ENCODE data around the gene RIC8A.
A peak's percentile ranks its signal among the peaks of the same experiment; 100 is the strongest.

Gene RIC8A

GRCh38 chr11:256952-257737, 49.6 kb downstream of the RIC8A start:
- no peak overlapping the region for H3K27ac ChIP-seq
- no peak for TF ChIP-seq CTCF (conservative IDR thresholded peaks at IDR 0.05)

DNA sequence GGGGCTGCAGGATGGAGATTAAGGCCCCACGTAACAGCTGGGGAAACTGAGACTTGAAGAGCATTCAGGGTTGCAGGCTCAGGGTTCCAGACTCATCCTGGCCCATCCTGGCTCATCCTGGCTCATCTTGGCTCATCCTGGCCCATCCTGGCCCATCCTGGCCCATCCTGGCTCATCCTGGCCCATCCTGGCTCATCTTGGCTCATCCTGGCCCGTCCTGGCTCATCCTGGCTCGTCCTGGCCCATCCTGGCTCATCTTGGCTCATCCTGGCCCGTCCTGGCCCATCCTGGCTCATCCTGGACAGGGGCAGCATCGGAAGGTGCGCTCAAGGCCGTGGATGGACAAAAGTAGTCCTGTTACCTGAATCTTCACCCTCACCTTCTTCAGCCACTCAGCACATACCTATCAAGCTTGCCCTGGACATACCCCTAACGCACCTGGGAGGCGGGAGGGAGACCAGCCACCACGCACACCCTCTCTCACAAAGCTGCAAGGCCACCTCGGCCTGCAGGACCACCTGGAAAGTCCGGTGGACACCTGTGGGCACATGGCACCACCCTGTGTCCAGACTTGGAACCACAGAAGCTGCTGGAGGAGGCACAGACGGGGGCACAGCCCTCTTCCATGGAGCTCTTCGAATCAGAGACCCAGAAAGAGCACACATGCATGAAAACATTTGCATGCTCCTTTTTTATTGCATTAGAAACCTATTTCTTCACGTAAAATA, 50.4 kb downstream of the RIC8A start:
- peak; percentile 67 for TF ChIP-seq CTCF (conservative IDR thresholded peaks at IDR 0.05)
- H3K27ac ChIP-seq: no peak overlapping the region

GRCh38 chr11:259413-259812, 51.9 kb downstream of the RIC8A start:
- no peak overlapping the region for H3K27ac ChIP-seq
- no peak for TF ChIP-seq CTCF (conservative IDR thresholded peaks at IDR 0.05)

- no peak overlapping the region for H3K27ac ChIP-seq
- no peak for TF ChIP-seq CTCF (conservative IDR thresholded peaks at IDR 0.05)
These were observed 54.1 kb downstream of the RIC8A start for GRCh38 chr11:261624-262023.

Measured in VCaP (cell line).